ENCODE measurements around the gene OBSCN. TPM values are rescaled to one million over a fixed set of nuclear protein-coding genes. Genes with fewer than 3 reads are reported as not detected.

The OBSCN gene
- total and polyA plus RNA-seq, 2 donors (not counting 1 experiment from before 2014, with no cell fraction given): 10.0 to 63.9 TPM

DNA sequence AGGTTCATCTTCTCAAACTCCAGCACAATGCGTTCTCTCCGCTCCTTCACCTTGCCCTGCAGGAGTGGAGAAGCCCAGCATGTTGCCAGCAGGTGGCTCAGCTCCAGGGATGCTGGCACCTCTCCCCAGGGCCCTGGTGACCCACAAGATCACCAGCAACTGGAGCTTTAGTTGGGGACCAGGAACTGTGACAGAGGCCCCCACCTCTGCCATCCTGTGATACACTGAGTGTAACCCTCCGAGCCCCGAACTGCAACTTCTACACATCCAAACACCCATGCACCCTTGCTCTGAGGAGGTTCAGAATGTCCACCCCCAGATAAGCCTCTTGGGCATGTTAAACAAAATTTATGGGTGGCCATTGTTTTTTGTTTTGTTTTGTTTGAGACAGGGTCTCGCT is 203.3 kb downstream of the OBSCN start:
- ChIA-PET POLR2A (interaction anchor here (0.6 kb wide), 1 partner anchor 72 kb away, joined by 5 read pairs; no protein-coding TSS in a partner anchor), CTCF (no interaction called here)
- 91% methylated on average over 3 of the region's 5 CpGs for WGBS (ENCODE audit: insufficient coverage)
- peaks cover 16% of the 10 kb centered on the region for H4K20me1 ChIP-seq (ENCODE audit: control insufficient read depth, insufficient read depth, low read length, poor library complexity, severe bottlenecking)
- TF ChIP-seq, protein P1, sequence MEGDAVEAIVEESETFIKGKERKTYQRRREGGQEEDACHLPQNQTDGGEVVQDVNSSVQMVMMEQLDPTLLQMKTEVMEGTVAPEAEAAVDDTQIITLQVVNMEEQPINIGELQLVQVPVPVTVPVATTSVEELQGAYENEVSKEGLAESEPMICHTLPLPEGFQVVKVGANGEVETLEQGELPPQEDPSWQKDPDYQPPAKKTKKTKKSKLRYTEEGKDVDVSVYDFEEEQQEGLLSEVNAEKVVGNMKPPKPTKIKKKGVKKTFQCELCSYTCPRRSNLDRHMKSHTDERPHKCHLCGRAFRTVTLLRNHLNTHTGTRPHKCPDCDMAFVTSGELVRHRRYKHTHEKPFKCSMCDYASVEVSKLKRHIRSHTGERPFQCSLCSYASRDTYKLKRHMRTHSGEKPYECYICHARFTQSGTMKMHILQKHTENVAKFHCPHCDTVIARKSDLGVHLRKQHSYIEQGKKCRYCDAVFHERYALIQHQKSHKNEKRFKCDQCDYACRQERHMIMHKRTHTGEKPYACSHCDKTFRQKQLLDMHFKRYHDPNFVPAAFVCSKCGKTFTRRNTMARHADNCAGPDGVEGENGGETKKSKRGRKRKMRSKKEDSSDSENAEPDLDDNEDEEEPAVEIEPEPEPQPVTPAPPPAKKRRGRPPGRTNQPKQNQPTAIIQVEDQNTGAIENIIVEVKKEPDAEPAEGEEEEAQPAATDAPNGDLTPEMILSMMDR (IDR thresholded peaks at IDR 0.05): no peak
- no peak for TF ChIP-seq EZH2 (IDR thresholded peaks at IDR 0.05; ENCODE audit: borderline replicate concordance, insufficient read depth, low read depth, low read length, poor library complexity, severe bottlenecking)
- no peak overlapping the region for H2AFZ ChIP-seq (ENCODE audit: insufficient read depth, low read depth, low read length, poor library complexity, severe bottlenecking)
- Mint-ChIP-seq H3K27ac (no peak overlapping the region), H3K4me1 (peaks cover 17% of the 10 kb centered on the region), H3K4me3 (no peak overlapping the region), H3K9me3 (ENCODE audit: insufficient read depth) (no peaks in the 10 kb centered on the region), H3K27me3 (peaks cover 10% of the 10 kb centered on the region)
- no peak overlapping the region for H3K27ac ChIP-seq (ENCODE audit: low read length in 2 of 2)
- H3K9ac ChIP-seq (ENCODE audit: low read length): no peak overlapping the region
- H3K27me3 ChIP-seq (replicated peaks in 1 of 4; ENCODE audit: control extremely low read depth in 1 of 4, control insufficient read depth in 3 of 4, insufficient read depth in 4 of 4, low read length in 3 of 4): peaks cover 0 to 10% (median 7%) of the 10 kb centered on the region in 4 experiments
- H3K79me2 ChIP-seq (ENCODE audit: control insufficient read depth, insufficient read depth, low read length): peaks cover 9% of the 10 kb centered on the region
- no peak overlapping the region for H3K4me2 ChIP-seq (replicated peaks; ENCODE audit: low read depth, low read length, poor library complexity, severe bottlenecking)
- peaks cover 13 to 17% of the 10 kb centered on the region in 2 donors for H3K4me1 ChIP-seq (ENCODE audit: control insufficient read depth in 2 of 2, insufficient read depth in 2 of 2, low read length in 2 of 2)
- H3K9me3 ChIP-seq (ENCODE audit: control extremely low read depth in 1 of 3, control insufficient read depth in 2 of 3, insufficient read depth in 1 of 3, low read length in 2 of 3): peaks cover 0 to 5% (median 0%) of the 10 kb centered on the region in 3 donors
- H3K4me3 ChIP-seq (ENCODE audit: control extremely low read depth in 1 of 5, extremely low read depth in 1 of 5, insufficient read depth in 1 of 5, low read depth in 2 of 5, low read length in 4 of 5): no peak overlapping the region
- intact Hi-C loops (cut with micrococcal nuclease): no loop called here
- DNase-seq (no peak), ATAC-seq (ENCODE audit: low read depth) (no peak)
- no peaks in the 10 kb centered on the region for H3K36me3 ChIP-seq (replicated peaks in 1 of 2; ENCODE audit: control extremely low read depth in 1 of 2, control insufficient read depth in 1 of 2, extremely low read depth in 1 of 2, insufficient read depth in 2 of 2, low read length in 1 of 2)

DNA sequence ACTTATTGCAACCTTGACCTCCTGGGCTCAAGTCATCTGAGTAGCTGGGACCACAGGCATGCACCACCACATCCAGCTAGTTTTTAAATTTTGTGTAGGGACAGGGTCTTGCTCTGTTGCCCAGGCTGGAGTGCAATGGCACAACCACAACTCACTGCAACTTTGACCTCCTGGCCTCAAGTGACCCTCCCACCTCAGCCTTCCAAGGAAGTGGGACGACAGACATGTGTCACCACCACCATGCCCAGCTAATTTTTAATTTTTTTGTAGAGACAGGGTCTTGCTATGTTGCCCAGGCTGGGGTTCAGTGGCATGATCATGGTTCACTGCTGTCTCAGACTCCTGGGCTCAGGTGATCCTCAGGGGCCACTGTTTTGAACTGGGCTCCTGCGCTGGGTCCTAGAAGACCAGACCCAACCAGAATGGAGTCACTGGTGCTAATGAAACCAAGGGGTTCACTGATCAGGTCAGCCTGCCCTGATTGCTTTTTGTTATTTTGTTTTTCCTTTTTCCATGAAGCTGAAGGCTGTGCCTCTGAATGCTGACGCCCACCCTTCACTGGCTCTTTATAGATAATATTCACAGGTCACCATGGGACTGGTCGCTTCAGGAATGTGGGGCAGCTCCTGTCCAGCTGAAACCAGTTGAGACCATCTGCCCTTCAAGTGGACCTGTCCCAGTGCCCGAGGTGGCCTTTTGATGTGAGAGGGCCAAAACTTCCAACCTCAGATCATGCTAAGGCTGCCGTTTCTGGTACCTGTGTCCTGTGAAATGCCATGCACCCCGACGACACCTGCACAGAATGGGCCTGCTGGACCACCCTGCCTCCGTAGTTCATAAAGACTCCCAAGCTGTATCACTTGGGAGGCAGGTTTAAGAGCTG is 203.9 kb downstream of the OBSCN start:
- Histone ChIP-seq H3K36me3 (replicated peaks in 1 of 2; ENCODE audit: control extremely low read depth in 1 of 2, control insufficient read depth in 1 of 2, extremely low read depth in 1 of 2, insufficient read depth in 2 of 2, low read length in 1 of 2) (no peaks in the 10 kb centered on the region), H3K9me3 (ENCODE audit: control extremely low read depth in 1 of 3, control insufficient read depth in 2 of 3, insufficient read depth in 1 of 3, low read length in 2 of 3) (peaks cover 0 to 6% (median 0%) of the 10 kb centered on the region in 3 donors), H3K9ac (ENCODE audit: low read length) (no peak overlapping the region), H2AFZ (ENCODE audit: insufficient read depth, low read depth, low read length, poor library complexity, severe bottlenecking) (no peak overlapping the region), H3K4me2 (replicated peaks; ENCODE audit: low read depth, low read length, poor library complexity, severe bottlenecking) (no peak overlapping the region), H3K79me2 (ENCODE audit: control insufficient read depth, insufficient read depth, low read length) (peaks cover 4% of the 10 kb centered on the region), H4K20me1 (ENCODE audit: control insufficient read depth, insufficient read depth, low read length, poor library complexity, severe bottlenecking) (peaks cover 11% of the 10 kb centered on the region), H3K4me3 (ENCODE audit: control extremely low read depth in 1 of 5, extremely low read depth in 1 of 5, insufficient read depth in 1 of 5, low read depth in 2 of 5, low read length in 4 of 5) (no peak overlapping the region), H3K27ac (ENCODE audit: low read length in 2 of 2) (no peak overlapping the region), H3K27me3 (replicated peaks in 1 of 4; ENCODE audit: control extremely low read depth in 1 of 4, control insufficient read depth in 3 of 4, insufficient read depth in 4 of 4, low read length in 3 of 4) (peaks cover 0 to 14% (median 10%) of the 10 kb centered on the region in 4 experiments), H3K4me1 (ENCODE audit: control insufficient read depth in 2 of 2, insufficient read depth in 2 of 2, low read length in 2 of 2) (peaks cover 19 to 21% of the 10 kb centered on the region in 2 donors)
- Mint-ChIP-seq H3K27ac (no peak overlapping the region), H3K9me3 (ENCODE audit: insufficient read depth) (no peaks in the 10 kb centered on the region), H3K4me1 (peaks cover 20% of the 10 kb centered on the region), H3K27me3 (peaks cover 11% of the 10 kb centered on the region), H3K4me3 (no peak overlapping the region)
- ChIA-PET POLR2A (no interaction called here), CTCF (interaction anchor here (0.6 kb wide), 1 partner anchor 240 kb away, joined by 4 read pairs; no protein-coding TSS in a partner anchor)
- WGBS (ENCODE audit: insufficient coverage): 90% methylated on average over 9 of the region's 9 CpGs
- no peak for DNase-seq
- no peak for TF ChIP-seq EZH2 (IDR thresholded peaks at IDR 0.05; ENCODE audit: borderline replicate concordance, insufficient read depth, low read depth, low read length, poor library complexity, severe bottlenecking)
- TF ChIP-seq, protein P1 (IDR thresholded peaks at IDR 0.05): no peak
- intact Hi-C loops (cut with micrococcal nuclease): no loop called here
- ATAC-seq (ENCODE audit: low read depth): no peak
